SK-N-MC (cell line): ENCODE results near the gene ANKRD17.

Experiments used
- EZH2 ChIP-seq: fragments of 200-600 bp; sonication (generic); IDR thresholded peaks from one replicate; pipeline ENCODE4 v1.6.1; 2017; ENCODE audit warnings: antibody characterized with exemption
- POLR2AphosphoS5 ChIP-seq: IDR thresholded peaks from 2 replicates; pipeline ENCODE4 v1.6.1; 2012; ENCODE audit warnings: mild to moderate bottlenecking, low read depth, low read length, borderline replicate concordance

DNA sequence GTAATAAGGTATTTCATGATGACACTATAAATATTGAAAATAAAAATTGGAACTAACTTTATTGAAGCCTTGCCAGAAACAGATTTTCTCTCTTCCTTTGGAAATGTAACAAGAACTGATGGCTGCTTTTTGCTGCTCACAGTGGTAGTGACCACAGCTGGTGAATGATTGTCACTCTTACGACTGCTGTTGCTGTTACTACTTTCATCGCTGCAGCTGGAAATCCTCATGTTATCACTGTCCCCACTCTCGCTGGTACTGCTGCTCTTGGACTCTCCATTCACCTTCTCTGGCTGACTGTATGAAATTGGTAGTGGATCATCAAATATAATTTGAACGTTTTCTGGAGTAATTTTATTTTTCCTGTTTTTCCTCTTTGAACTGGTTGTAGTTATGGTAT lies 160.6 kb downstream of the ANKRD17 start:
- no peak for TF ChIP-seq EZH2
- no peak for TF ChIP-seq POLR2AphosphoS5
